Measurements from ENCODE around the gene GNAQ. TPM values are rescaled to one million over a fixed set of nuclear protein-coding genes. Genes with fewer than 3 reads are reported as not detected.
"Not testable (repeated sequence)": the region's sequence is repeated elsewhere in the genome, so short reads cannot be mapped to it uniquely, and the experiment has no call there.

Gene GNAQ
- total RNA-seq, 1 donor, result 58.0 TPM

DNA sequence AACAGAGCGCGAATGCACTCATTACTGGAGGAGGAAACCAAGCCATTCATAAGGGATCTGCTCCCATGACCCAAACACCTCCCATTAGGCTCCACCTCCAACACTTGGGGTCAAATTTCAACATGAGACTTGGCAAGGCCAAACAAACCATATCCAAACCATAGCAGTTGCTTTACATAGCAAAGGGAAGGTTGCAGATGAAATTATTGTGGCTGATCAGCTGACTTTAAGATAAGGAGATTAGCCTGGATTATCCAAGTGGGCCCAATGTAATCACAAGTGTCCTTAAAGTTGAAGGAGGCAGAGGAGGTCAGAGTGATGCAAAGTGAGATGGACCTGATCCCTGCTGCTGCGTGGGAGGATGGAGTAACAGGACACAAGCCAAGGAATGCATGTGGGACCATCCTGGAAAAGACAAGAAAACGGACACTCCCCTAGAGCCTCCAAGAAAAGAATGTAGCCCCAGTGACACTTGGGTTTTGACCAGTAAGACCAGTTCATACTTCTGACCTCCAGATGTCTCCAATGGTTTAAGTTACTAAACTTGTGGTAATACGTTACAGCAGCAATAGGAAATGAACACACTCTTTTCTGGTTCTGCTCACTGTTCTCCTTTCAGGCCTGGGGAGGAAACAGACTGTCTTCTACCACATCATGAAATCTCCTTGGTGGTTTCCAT, 167.3 kb downstream of the GNAQ start:
- peak; percentile 85 for DNase-seq (ENCODE audit: low read depth)
- H3K4me3 ChIP-seq (ENCODE audit: low read depth, low read length), result no peak overlapping the region
- TF ChIP-seq, protein P1, sequence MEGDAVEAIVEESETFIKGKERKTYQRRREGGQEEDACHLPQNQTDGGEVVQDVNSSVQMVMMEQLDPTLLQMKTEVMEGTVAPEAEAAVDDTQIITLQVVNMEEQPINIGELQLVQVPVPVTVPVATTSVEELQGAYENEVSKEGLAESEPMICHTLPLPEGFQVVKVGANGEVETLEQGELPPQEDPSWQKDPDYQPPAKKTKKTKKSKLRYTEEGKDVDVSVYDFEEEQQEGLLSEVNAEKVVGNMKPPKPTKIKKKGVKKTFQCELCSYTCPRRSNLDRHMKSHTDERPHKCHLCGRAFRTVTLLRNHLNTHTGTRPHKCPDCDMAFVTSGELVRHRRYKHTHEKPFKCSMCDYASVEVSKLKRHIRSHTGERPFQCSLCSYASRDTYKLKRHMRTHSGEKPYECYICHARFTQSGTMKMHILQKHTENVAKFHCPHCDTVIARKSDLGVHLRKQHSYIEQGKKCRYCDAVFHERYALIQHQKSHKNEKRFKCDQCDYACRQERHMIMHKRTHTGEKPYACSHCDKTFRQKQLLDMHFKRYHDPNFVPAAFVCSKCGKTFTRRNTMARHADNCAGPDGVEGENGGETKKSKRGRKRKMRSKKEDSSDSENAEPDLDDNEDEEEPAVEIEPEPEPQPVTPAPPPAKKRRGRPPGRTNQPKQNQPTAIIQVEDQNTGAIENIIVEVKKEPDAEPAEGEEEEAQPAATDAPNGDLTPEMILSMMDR (IDR thresholded peaks at IDR 0.05; ENCODE audit: insufficient read depth, low read length), result peak; percentile 14

DNA sequence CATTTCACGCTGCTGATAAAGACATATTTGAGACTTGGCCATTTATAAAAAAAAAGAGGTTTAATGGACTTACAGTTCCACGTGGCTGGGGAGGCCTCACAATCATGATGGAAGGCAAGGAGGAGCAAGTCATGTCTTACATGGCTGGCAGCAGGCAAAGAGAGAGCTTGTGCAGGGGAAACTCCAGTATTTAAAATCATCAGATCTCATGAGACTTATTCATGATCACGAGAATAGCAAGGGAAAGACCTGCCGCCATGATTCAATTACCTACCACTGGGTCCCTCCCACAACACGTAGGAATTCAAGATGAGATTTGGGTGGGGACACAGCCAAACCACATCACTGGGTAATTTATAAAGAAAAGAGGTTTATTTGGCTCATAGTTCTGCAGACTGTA, 168.0 kb downstream of the GNAQ start:
- not testable (repeated sequence) for DNase-seq (ENCODE audit: low read depth); H3K4me3 ChIP-seq (ENCODE audit: low read depth, low read length)

- not testable (repeated sequence) for DNase-seq (ENCODE audit: low read depth); H3K4me3 ChIP-seq (ENCODE audit: low read depth, low read length)
These were observed 170.7 kb downstream of the GNAQ start for GRCh38 chr9:77860953-77861352.

GRCh38 chr9:77857513-77858259, 173.9 kb downstream of the GNAQ start:
- DNase-seq (ENCODE audit: low read depth), result no peak
- TF ChIP-seq, protein P1 (IDR thresholded peaks at IDR 0.05; ENCODE audit: insufficient read depth, low read length), result no peak
- no peak overlapping the region for H3K4me3 ChIP-seq (ENCODE audit: low read depth, low read length)

DNA sequence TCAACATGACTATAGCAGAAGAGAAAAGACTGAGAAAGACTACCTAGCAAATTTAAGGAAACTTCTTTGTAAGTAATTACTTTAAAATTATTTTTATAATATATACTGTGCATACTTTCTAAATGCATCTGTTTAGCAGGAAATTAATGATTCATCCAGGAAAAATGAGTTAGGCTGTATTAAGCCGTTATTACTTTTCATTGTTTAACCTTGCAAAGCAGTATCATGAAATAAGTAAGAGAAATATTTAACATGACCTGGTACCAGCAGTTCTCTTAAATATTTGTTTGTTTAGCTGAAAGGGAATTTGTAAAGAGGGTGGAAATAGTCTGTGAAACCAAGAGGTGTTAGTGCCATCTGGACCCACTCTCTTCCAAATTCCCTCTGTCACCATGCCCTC, 175.0 kb downstream of the GNAQ start:
- no peak overlapping the region for H3K4me3 ChIP-seq (ENCODE audit: low read depth, low read length)
- peak; percentile 39 for DNase-seq (ENCODE audit: low read depth)
- TF ChIP-seq, protein P1 (IDR thresholded peaks at IDR 0.05; ENCODE audit: insufficient read depth, low read length), result no peak

- no peak overlapping the region for H3K4me3 ChIP-seq (ENCODE audit: low read depth, low read length)
- TF ChIP-seq, protein P1 (IDR thresholded peaks at IDR 0.05; ENCODE audit: insufficient read depth, low read length), result no peak
- DNase-seq (ENCODE audit: low read depth), result no peak
These were observed 176.7 kb downstream of the GNAQ start for GRCh38 chr9:77854916-77855311.

DNA sequence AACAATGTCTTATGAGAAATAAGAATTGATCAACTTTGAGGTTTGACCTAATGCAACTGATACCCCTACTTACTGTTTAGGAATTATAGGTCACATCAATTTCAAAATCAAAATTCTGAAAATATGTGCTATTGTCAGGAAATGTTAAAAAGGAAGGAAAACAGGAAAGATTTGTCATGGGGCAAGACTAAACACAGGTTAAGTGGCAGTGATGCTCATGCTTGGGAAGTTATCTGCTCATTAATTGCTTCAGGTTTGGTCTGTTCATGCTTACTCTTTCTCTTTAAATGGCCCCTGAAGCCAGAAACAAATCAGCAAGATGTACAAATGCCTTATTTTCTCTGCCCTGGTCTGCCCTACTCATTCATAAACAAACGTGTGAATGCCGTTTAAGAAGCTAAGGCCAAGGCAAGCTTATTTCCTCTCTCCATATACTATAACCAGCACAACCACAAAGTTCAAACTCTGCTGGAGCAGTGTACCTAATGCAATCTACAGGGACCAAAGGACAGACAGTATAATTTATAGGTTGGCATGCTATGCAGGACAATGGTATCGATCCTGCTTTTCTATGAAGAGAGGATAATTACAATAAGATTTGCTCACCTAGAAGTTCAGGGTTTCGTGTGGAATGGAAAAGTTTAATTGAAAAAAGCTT, 177.2 kb downstream of the GNAQ start:
- no peak for DNase-seq (ENCODE audit: low read depth)
- TF ChIP-seq, protein P1 (IDR thresholded peaks at IDR 0.05; ENCODE audit: insufficient read depth, low read length), result no peak
- H3K4me3 ChIP-seq (ENCODE audit: low read depth, low read length), result no peak overlapping the region

Measured in fibroblast of the aortic adventitia (primary cell).